Measurements from ENCODE around the gene BUB1B.

DNA sequence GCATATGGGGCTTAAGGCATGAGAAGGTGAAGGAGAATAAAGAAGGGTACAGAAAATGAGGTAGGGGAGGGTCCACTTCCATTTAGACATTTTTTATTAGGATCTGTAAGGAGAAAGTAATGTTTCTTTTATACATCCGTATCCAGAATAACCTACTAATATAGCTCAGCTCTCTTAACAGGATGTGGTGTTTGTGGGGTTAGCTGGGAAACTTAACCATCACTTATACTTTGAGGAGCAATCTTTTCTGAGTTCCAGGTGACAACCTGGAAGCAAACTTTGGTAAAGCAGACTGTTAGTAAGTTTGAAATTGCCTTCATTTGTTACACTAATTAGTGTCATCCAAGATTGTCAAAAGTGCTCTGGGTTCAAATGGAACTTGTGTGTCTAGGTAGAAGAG lies 36.6 kb downstream of the BUB1B start:
- TF ChIP-seq, protein P1, sequence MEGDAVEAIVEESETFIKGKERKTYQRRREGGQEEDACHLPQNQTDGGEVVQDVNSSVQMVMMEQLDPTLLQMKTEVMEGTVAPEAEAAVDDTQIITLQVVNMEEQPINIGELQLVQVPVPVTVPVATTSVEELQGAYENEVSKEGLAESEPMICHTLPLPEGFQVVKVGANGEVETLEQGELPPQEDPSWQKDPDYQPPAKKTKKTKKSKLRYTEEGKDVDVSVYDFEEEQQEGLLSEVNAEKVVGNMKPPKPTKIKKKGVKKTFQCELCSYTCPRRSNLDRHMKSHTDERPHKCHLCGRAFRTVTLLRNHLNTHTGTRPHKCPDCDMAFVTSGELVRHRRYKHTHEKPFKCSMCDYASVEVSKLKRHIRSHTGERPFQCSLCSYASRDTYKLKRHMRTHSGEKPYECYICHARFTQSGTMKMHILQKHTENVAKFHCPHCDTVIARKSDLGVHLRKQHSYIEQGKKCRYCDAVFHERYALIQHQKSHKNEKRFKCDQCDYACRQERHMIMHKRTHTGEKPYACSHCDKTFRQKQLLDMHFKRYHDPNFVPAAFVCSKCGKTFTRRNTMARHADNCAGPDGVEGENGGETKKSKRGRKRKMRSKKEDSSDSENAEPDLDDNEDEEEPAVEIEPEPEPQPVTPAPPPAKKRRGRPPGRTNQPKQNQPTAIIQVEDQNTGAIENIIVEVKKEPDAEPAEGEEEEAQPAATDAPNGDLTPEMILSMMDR (IDR thresholded peaks at IDR 0.05): no peak
- no peak for TF ChIP-seq EP300 (IDR thresholded peaks at IDR 0.05)
- no peak for TF ChIP-seq POLR2A (IDR thresholded peaks at IDR 0.05)
- TF ChIP-seq POLR2AphosphoS5 (IDR thresholded peaks at IDR 0.05): no peak
